GM12878 (cell line): ENCODE measurements around the gene DDX39B. TPM values are rescaled to one million over a fixed set of nuclear protein-coding genes. Genes with fewer than 3 reads are reported as not detected.

Experiments used
- BCL3 ChIP-seq: IDR thresholded peaks from 2 replicates; pipeline ENCODE4 v1.6.1; 2011; ENCODE audit warnings: borderline replicate concordance, low read depth, mild to moderate bottlenecking, moderate library complexity, low read length; ENCODE audit not compliant: insufficient read depth, poor library complexity, severe bottlenecking
- BMI1 ChIP-seq: fragments of 450-650 bp; IDR thresholded peaks from 2 replicates; pipeline ENCODE4 v1.6.1; 2016; ENCODE audit warnings: mild to moderate bottlenecking, moderate library complexity, borderline replicate concordance
- BRCA1 ChIP-seq: IDR thresholded peaks from 2 replicates; pipeline ENCODE4 v1.6.1; 2011; ENCODE audit warnings: low read depth, low read length, improper control_type of control experiment
- CREB1 ChIP-seq: IDR thresholded peaks from 2 replicates; pipeline ENCODE4 v1.6.1; 2012; ENCODE audit warnings: low read depth, mild to moderate bottlenecking, inconsistent platforms
- CREM ChIP-seq: IDR thresholded peaks from 2 replicates; pipeline ENCODE4 v1.6.1; 2014; ENCODE audit warnings: antibody characterized with exemption, low read depth
- EED ChIP-seq: sonication (generic); IDR thresholded peaks from 2 replicates; pipeline ENCODE4 v1.6.1; 2016; ENCODE audit warnings: antibody characterized with exemption, low read depth
- EGR1 ChIP-seq, 2 experiments: IDR thresholded peaks; 1 replicate in 1 of 2; 2 replicates in 1 of 2; pipeline ENCODE4 v1.6.1; 2011 to 2012; ENCODE audit warnings: low read depth in 2 of 2, low read length in 2 of 2, borderline replicate concordance in 1 of 2, mild to moderate bottlenecking in 1 of 2, moderate library complexity in 1 of 2
- ESRRA ChIP-seq: IDR thresholded peaks from 2 replicates; pipeline ENCODE4 v1.6.1; 2012; ENCODE audit warnings: mild to moderate bottlenecking, low read length, improper control_type of control experiment
- LARP7 ChIP-seq: fragments of 450-650 bp; IDR thresholded peaks from 2 replicates; pipeline ENCODE4 v1.6.1; 2017; ENCODE audit warnings: mild to moderate bottlenecking
- MEF2A ChIP-seq: IDR thresholded peaks from 2 replicates; pipeline ENCODE4 v1.6.1; 2011; ENCODE audit warnings: low read depth, mild to moderate bottlenecking, low read length, moderate library complexity; ENCODE audit not compliant: insufficient read depth
- MEF2B ChIP-seq: fragments of 450-650 bp; IDR thresholded peaks from 2 replicates; pipeline ENCODE4 v1.6.1; 2018; ENCODE audit warnings: mild to moderate bottlenecking, moderate library complexity; ENCODE audit not compliant: partially characterized antibody, poor library complexity, severe bottlenecking
- MTA3 ChIP-seq: IDR thresholded peaks from 2 replicates; pipeline ENCODE4 v1.6.1; 2012; ENCODE audit warnings: low read length, inconsistent platforms, borderline replicate concordance
- PAX8 ChIP-seq: fragments of 450-650 bp; IDR thresholded peaks from 2 replicates; pipeline ENCODE4 v1.6.1; 2017; ENCODE audit warnings: mild to moderate bottlenecking, moderate library complexity
- PKNOX1 ChIP-seq: fragments of 450-650 bp; IDR thresholded peaks from 2 replicates; pipeline ENCODE4 v1.6.1; 2016; ENCODE audit warnings: mild to moderate bottlenecking
- POLR2AphosphoS2 ChIP-seq: IDR thresholded peaks from 2 replicates; pipeline ENCODE4 v1.6.1; 2011; ENCODE audit warnings: low read depth, mild to moderate bottlenecking, low read length, improper control_type of control experiment, moderate library complexity
- PRDM15 ChIP-seq: fragments of 450-650 bp; formaldehyde crosslinking; IDR thresholded peaks from 2 replicates; pipeline ENCODE4 v1.4.0; 2020; ENCODE audit warnings: mild to moderate bottlenecking, moderate library complexity
- RELA ChIP-seq: fragments of 450-650 bp; IDR thresholded peaks from 2 replicates; pipeline ENCODE4 v1.8.0; 2014; ENCODE audit warnings: borderline replicate concordance; ENCODE audit not compliant: partially characterized antibody
- SPI1 ChIP-seq: IDR thresholded peaks from 2 replicates; pipeline ENCODE4 v1.6.1; 2011; ENCODE audit warnings: low read depth, mild to moderate bottlenecking, low read length, moderate library complexity, borderline replicate concordance; ENCODE audit not compliant: insufficient read depth
- SUPT20H ChIP-seq: IDR thresholded peaks from 2 replicates; pipeline ENCODE4 v1.6.1; 2011; ENCODE audit warnings: low read depth, mild to moderate bottlenecking, low read length, moderate library complexity, borderline replicate concordance; ENCODE audit not compliant: control insufficient read depth
- TCF12 ChIP-seq: IDR thresholded peaks from 2 replicates; pipeline ENCODE4 v1.6.1; 2011; ENCODE audit warnings: low read depth, mild to moderate bottlenecking, low read length
- TCF3 ChIP-seq: IDR thresholded peaks from 2 replicates; pipeline ENCODE4 v1.6.1; 2012; ENCODE audit warnings: low read depth, mild to moderate bottlenecking, low read length, borderline replicate concordance; ENCODE audit not compliant: insufficient read depth
- YY1 ChIP-seq: IDR thresholded peaks from 2 replicates; pipeline ENCODE4 v1.6.1; 2011; ENCODE audit warnings: low read depth, mild to moderate bottlenecking, low read length
- ZNF24 ChIP-seq: fragments of 450-650 bp; IDR thresholded peaks from 2 replicates; pipeline ENCODE4 v1.6.1; 2017; ENCODE audit warnings: antibody characterized with exemption, mild to moderate bottlenecking
- polyA plus RNA-seq, 11 experiments: library from polyadenylated mRNA; depleted of rRNA in 4 of 11; unstranded in 6 of 11; stranded (reverse) in 5 of 11; fragments of >200 nt; fragmentation: Nextera tagmentation in 4 of 11; fragmentation: Illumina TruSeq in 1 of 11; extraction: Ambion mirVana in 4 of 11; extraction: Trizol in 1 of 11; gene quantifications; 1 replicate in 1 of 11; 2 replicates in 10 of 11; pipeline versions ENCODE4 v1.2.1 to v1.2.3, GENCODE V29; 2011 to 2016; ENCODE audit warnings: inconsistent platforms in 2 of 11, missing spikeins in 2 of 11, low read depth in 1 of 11
- total RNA-seq, 4 experiments: library from RNA; depleted of rRNA in 3 of 4; stranded (reverse); fragments of >200 nt in 3 of 4; fragmentation: Illumina TruSeq in 1 of 4; extraction: Trizol in 1 of 4; gene quantifications; 2 replicates each; pipeline versions ENCODE4 v1.2.1 to v1.2.3, GENCODE V29; 2013 to 2021

DDX39B gene
- total and polyA plus RNA-seq, 10 of the 15 experiments (the other 5 are each of a cell fraction or from before 2014, with no cell fraction given) = 271 to 661 (median 330) TPM

GRCh38 chr6:31575952-31576685 is 34.3 kb upstream of the DDX39B start (continued):
- TF ChIP-seq PRDM15 (CRISPR knock-in tag) (no peak), RELA (no peak), PAX8 (no peak), LARP7 (no peak), TCF12 (0 out of 2 replicates have a peak, but pooled peaks have one; percentile 18), BRCA1 (no peak), EGR1 (IDR thresholded peaks at IDR 0.05; ENCODE audit: borderline replicate concordance in 1 of 2, low read depth in 2 of 2, low read length in 2 of 2) (no peak), CREB1 (no peak), ESRRA (no peak), YY1 (peak; percentile 8; the same call in 1 of the 2 replicates), MEF2A (no peak), SPI1 (0 out of 2 replicates have a peak, but pooled peaks have one; percentile 3), MEF2B (peak; percentile 69), CREM (no peak), ZNF24 (peak; percentile 91), MTA3 (no peak), POLR2AphosphoS2 (0 out of 2 replicates have a peak, but pooled peaks have one; percentile 29), SUPT20H (no peak), PKNOX1 (no peak), BCL3 (no peak), BMI1 (no peak), TCF3 (no peak), EED (no peak)
